Right atrium auricular region (tissue), 2 donors: ENCODE data around the gene TMEM69. TPM values are rescaled to one million over a fixed set of nuclear protein-coding genes. Genes with fewer than 3 reads are reported as not detected.

Experiments used
- DNase-seq: peaks from one replicate; pipeline ENCODE4 v3.0.0-alpha.2; 2019; ENCODE audit warnings: low spot score
- H3K27ac ChIP-seq, 2 donors: fragments of 200-600 bp; sonication (generic); 1 replicate in 1 of 2; 2 replicates in 1 of 2; pipeline ENCODE4 v1.5.1; 2016 to 2019
- H3K27me3 ChIP-seq, 2 donors: fragments of 200-600 bp; sonication (generic); one replicate each; pipeline versions ENCODE4 v1.5.1 to v1.6.0; 2017 to 2019
- H3K36me3 ChIP-seq: fragments of 200-600 bp; sonication (generic); one replicate; pipeline ENCODE4 v1.5.1; 2016
- H3K4me1 ChIP-seq, 2 donors: fragments of 200-600 bp; sonication (generic); one replicate each; pipeline versions ENCODE4 v1.5.1 to v1.6.0; 2017 to 2019
- H3K4me3 ChIP-seq, 2 donors: fragments of 200-600 bp; sonication (generic); 1 replicate in 1 of 2; 2 replicates in 1 of 2; pipeline ENCODE4 v1.5.1; 2017 to 2019; ENCODE audit warnings: mild to moderate bottlenecking in 1 of 2, moderate library complexity in 1 of 2
- H3K9me3 ChIP-seq, 2 donors: fragments of 200-600 bp; sonication (generic); one replicate each; pipeline ENCODE4 v1.5.1; 2019
- total RNA-seq, 2 donors: library from RNA; depleted of rRNA; stranded (reverse); fragments of >200 nt; gene quantifications; one replicate each; pipeline ENCODE4 v1.1.0, GENCODE V29; 2016
- TF ChIP-seq, protein P1 (sequence below), 2 donors: fragments of 200-600 bp; sonication (generic); IDR thresholded peaks; one replicate each; pipeline ENCODE4 v1.5.1; 2019; ENCODE audit warnings: antibody characterized with exemption in 2 of 2

Gene TMEM69
- total RNA-seq, 2 donors from 2014 or later: 27.7 to 38.2 TPM

GRCh38 chr1:45647248-45648021, 40.5 kb upstream of the TMEM69 start:
- H3K4me1 ChIP-seq: peaks cover 0 to 14% of the 10 kb centered on the region in 2 donors
- DNase-seq: no peak
- peaks cover 39% of the 10 kb centered on the region for H3K36me3 ChIP-seq
- peak overlapping the region in 1 of 2 donors; percentile 35 for H3K27ac ChIP-seq
- H3K4me3 ChIP-seq: no peak overlapping the region
- H3K27me3 ChIP-seq: no peaks in the 10 kb centered on the region
- TF ChIP-seq, protein P1, sequence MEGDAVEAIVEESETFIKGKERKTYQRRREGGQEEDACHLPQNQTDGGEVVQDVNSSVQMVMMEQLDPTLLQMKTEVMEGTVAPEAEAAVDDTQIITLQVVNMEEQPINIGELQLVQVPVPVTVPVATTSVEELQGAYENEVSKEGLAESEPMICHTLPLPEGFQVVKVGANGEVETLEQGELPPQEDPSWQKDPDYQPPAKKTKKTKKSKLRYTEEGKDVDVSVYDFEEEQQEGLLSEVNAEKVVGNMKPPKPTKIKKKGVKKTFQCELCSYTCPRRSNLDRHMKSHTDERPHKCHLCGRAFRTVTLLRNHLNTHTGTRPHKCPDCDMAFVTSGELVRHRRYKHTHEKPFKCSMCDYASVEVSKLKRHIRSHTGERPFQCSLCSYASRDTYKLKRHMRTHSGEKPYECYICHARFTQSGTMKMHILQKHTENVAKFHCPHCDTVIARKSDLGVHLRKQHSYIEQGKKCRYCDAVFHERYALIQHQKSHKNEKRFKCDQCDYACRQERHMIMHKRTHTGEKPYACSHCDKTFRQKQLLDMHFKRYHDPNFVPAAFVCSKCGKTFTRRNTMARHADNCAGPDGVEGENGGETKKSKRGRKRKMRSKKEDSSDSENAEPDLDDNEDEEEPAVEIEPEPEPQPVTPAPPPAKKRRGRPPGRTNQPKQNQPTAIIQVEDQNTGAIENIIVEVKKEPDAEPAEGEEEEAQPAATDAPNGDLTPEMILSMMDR (IDR thresholded peaks at IDR 0.05): no peak
- H3K9me3 ChIP-seq: no peaks in the 10 kb centered on the region

DNA sequence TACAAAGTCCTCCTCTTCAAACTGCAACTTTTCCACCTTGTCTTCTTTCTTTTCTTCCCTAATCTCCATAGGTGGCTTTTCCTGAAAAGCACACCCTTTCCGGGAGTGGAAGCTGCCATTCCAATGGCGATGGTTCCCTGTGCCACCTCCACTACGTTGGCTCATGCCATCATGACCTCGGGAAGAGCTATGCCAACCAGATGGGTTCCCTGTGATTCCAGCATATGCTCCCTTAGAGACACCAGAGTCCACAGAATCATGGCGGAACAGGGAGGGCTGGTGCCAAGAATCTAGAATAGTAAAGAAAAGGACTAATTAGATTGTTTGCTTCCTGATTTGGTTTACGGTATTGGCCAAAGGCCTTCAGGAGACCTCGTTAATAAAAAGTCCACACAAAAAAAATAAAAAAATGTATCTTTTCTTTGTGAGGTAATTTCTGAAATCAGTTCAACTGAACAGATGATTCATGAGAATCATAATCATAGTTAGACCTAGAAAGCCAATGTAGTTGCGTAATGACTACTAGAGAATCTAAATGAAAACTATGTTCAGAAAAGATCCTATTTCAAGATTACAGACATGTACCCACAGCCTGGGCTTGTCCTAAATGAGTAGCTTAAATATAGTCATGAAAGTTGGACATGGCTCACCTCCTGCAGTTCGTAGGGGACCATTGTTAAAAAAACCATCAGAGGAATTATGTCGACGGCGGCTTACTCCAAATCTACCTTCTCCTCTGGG, 33.3 kb upstream of the TMEM69 start:
- TF ChIP-seq, protein P1 (IDR thresholded peaks at IDR 0.05): no peak
- no peak for DNase-seq
- no peak overlapping the region for H3K4me3 ChIP-seq
- H3K27me3 ChIP-seq: no peaks in the 10 kb centered on the region
- no peaks in the 10 kb centered on the region for H3K9me3 ChIP-seq
- H3K36me3 ChIP-seq: peaks cover 93% of the 10 kb centered on the region
- H3K27ac ChIP-seq: no peak overlapping the region
- H3K4me1 ChIP-seq: no peaks in the 10 kb centered on the region

- H3K4me3 ChIP-seq: no peak overlapping the region
- no peak for DNase-seq
- H3K27me3 ChIP-seq: no peaks in the 10 kb centered on the region
- H3K36me3 ChIP-seq: peaks cover 84% of the 10 kb centered on the region
- H3K4me1 ChIP-seq: no peaks in the 10 kb centered on the region
- no peaks in the 10 kb centered on the region for H3K9me3 ChIP-seq
- TF ChIP-seq, protein P1 (IDR thresholded peaks at IDR 0.05): no peak
- H3K27ac ChIP-seq: no peak overlapping the region
Observed at GRCh38 chr1:45656573-45657226, 31.3 kb upstream of the TMEM69 start.

DNA sequence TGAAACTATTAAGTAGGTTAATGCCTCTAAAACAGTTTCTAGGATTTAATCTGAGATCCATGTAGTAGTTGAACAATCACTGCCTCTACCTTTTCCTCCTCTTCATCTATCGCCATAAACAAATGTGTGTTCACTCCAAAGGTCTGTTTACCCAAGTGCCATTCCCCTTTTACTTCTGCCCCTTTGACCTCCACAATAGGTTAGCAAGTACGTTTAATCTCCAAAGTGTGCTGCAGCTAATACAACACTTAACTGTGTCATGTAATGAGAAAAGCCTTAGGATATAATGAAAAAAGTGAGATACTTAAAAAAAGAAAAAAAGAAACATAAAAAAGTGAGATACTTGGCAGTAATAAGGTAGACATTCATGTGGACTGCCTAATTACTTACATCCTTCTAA, 29.8 kb upstream of the TMEM69 start:
- no peak overlapping the region for H3K4me3 ChIP-seq
- H3K4me1 ChIP-seq: peaks cover 0 to 6% of the 10 kb centered on the region in 2 donors
- TF ChIP-seq, protein P1 (IDR thresholded peaks at IDR 0.05): no peak
- no peaks in the 10 kb centered on the region for H3K27me3 ChIP-seq
- no peaks in the 10 kb centered on the region for H3K9me3 ChIP-seq
- peaks cover 71% of the 10 kb centered on the region for H3K36me3 ChIP-seq
- no peak for DNase-seq
- H3K27ac ChIP-seq: no peak overlapping the region

DNA sequence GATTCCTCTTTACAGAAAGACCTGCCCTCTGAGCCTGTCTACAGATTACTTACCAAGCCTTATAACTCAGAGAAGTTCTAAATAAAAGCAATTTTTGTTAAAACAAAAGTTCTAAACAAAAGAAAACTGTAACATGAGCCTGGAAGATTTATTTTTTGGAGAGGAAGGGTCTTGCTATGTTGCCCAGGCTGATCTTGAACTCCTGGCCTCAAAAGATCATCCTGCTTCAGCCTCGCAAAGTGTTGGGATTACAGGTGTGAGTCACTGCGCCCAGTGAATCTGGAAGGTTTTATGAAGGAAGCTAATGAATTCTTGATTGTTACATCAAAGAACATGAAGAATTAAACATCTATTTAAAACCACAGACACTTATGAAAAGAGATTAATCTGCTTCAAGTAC, 28.8 kb upstream of the TMEM69 start:
- Histone ChIP-seq H3K27ac (no peak overlapping the region), H3K27me3 (no peaks in the 10 kb centered on the region), H3K4me3 (no peak overlapping the region), H3K9me3 (no peaks in the 10 kb centered on the region), H3K4me1 (peaks cover 0 to 6% of the 10 kb centered on the region in 2 donors), H3K36me3 (peaks cover 60% of the 10 kb centered on the region)
- TF ChIP-seq, protein P1 (IDR thresholded peaks at IDR 0.05): no peak
- no peak for DNase-seq
